Omental fat pad (tissue), 4 donors: ENCODE measurements around the gene KIF4B. TPM values are rescaled to one million over a fixed set of nuclear protein-coding genes. Genes with fewer than 3 reads are reported as not detected.

Source experiments
- ATAC-seq: fragments of 150-250 bp; one replicate; pipeline ENCODE4 v1.9.1; 2016; ENCODE audit warnings: mild to moderate bottlenecking, moderate library complexity; ENCODE audit not compliant: low FRiP score
- DNase-seq: peaks from one replicate; pipeline ENCODE4 v3.0.0-alpha.2; 2019; ENCODE audit warnings: low spot score
- CTCF ChIP-seq, 3 donors: fragments of 450-650 bp; IDR thresholded peaks; one replicate each; pipeline ENCODE4 v1.5.1; 2016 to 2017; ENCODE audit warnings: antibody characterized with exemption in 3 of 3, mild to moderate bottlenecking in 3 of 3, moderate library complexity in 2 of 3
- total RNA-seq, 4 donors: library from RNA; depleted of rRNA; stranded (reverse); fragments of >200 nt; gene quantifications; one replicate each; pipeline ENCODE4 v1.1.0, GENCODE V29; 2016

Gene KIF4B
- total RNA-seq, 4 donors from 2014 or later, result not detected

- no peak for DNase-seq
- TF ChIP-seq CTCF (IDR thresholded peaks at IDR 0.05), result no peak
- ATAC-seq, result no peak
These were observed 33.0 kb downstream of the KIF4B start for GRCh38 chr5:155046591-155046990.

DNA sequence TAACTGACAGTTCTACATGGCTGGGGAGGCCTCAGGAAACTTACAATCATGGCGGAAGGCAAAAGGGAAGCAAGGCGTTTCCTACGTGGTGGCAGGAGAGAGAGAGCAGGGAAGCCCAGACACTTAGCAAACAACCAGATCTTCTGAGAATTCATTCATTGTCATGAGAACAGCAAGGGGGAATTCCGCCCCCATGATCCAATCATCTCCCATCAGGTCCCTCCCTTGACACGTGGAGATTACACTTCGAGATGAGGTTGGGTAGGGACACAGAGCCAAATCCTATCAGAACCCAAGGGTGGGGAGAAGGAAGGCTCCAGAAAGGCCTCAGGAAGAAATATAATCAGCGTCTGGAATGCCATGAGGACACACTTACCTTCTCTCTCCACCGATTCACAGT, 34.3 kb downstream of the KIF4B start:
- no peak for TF ChIP-seq CTCF (IDR thresholded peaks at IDR 0.05)
- no peak for DNase-seq
- ATAC-seq, result no peak

DNA sequence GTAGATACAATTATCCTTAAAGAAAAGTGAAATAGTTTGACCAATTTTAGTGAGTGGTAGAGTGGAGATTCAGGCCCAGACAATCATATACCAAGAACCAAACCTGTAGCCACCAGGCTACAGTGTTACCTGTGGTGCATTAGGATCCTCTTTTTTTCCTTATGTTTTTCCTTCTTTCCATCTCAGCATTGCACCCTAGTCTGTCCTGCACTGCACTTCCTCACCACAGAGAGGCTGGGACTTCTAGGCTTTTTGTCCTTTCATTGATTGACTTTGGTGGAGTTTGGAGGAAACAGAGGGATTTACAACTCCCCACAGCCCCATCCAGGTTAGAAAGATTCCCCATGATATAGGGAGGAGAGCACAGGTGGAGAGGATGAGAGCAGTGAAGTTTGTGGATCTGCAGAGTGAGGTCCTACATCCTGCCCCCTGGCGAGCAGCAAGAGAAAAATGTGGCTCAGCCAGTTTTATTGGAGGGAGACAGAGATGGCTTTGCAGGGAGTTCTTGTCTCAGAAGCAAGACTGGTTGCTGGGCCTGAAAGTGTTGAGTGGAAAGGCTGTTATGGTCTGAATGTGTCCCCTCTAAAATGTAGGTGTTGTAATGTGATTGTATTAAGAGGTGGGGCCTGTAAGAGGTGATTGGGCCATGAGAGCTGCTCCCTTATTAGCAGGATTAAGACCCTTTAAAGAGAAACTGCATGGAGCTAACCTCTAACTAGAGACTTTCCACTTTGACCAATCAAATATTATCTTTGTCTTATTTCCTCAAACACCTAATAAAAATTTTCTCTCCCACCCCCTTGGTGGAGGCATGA, 36.2 kb downstream of the KIF4B start:
- ATAC-seq (no peak), DNase-seq (no peak)
- TF ChIP-seq CTCF (IDR thresholded peaks at IDR 0.05), result no peak

DNA sequence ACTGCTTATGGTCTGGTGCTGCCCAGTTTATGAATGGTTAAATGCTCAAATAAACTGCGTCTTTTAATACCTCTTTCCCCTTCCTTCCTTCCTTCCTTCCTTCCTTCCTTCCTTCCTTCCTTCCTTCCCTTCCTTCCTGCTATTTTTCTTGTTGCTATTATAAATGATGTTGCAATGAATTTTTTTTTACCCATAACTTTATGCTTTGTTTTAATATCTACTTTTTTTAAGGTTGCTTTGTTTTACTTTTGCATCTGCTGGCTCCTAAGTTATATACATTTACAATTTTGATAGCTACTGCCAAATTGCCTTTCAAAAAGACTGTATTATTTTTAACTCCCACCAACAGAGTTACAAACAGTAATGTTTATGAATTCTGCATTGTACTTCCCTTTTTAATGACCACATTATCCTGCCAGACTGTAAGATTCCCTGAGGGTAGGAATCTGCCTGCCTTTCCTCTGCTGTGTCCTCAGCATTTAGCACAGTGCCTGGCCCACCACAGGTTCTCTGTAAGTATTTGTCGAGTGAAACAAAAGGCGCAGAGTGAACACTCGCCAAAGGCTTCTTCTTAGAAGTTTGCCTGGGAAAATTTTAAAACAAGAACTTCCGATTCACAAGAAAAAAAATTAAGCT, 36.9 kb downstream of the KIF4B start:
- DNase-seq (no peak), ATAC-seq (no peak)
- no peak for TF ChIP-seq CTCF (IDR thresholded peaks at IDR 0.05)

- no peak for ATAC-seq
These were observed 39.0 kb downstream of the KIF4B start for GRCh38 chr5:155052532-155052931.

DNA sequence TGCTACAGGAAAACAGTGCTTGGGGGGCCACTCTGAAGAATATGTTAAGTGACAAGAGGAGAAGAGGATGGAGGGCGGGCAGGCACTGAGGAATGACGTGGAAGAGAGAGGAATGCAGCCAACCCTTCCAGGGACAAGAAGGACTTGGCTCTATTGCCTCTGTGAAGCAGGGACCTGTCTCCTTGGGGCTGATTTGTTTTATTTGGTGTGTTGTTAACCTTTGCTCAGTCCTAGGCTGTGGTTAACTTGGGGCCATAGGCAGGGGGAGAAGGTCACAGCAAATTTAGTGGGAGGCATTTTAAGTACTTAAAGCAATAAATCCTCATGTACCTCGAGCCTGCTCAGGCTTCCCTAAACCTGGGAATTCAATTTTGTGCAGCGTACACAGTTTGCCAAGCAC, 39.9 kb downstream of the KIF4B start:
- ATAC-seq, result no peak
- no peak for TF ChIP-seq CTCF (IDR thresholded peaks at IDR 0.05)
- DNase-seq, result no peak

More at GRCh38 chr5:155052532-155052931, 39.0 kb downstream of the KIF4B start:
- no peak for DNase-seq
- TF ChIP-seq CTCF (IDR thresholded peaks at IDR 0.05), result no peak
